ENCODE results near the gene KLHL14.
A peak's percentile ranks its signal among the peaks of the same experiment; 100 is the strongest.
"Not testable (repeated sequence)": the region's sequence is repeated elsewhere in the genome, so short reads cannot be mapped to it uniquely, and the experiment has no call there.

KLHL14 gene, protein sequence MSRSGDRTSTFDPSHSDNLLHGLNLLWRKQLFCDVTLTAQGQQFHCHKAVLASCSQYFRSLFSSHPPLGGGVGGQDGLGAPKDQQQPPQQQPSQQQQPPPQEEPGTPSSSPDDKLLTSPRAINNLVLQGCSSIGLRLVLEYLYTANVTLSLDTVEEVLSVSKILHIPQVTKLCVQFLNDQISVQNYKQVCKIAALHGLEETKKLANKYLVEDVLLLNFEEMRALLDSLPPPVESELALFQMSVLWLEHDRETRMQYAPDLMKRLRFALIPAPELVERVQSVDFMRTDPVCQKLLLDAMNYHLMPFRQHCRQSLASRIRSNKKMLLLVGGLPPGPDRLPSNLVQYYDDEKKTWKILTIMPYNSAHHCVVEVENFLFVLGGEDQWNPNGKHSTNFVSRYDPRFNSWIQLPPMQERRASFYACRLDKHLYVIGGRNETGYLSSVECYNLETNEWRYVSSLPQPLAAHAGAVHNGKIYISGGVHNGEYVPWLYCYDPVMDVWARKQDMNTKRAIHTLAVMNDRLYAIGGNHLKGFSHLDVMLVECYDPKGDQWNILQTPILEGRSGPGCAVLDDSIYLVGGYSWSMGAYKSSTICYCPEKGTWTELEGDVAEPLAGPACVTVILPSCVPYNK

DNA sequence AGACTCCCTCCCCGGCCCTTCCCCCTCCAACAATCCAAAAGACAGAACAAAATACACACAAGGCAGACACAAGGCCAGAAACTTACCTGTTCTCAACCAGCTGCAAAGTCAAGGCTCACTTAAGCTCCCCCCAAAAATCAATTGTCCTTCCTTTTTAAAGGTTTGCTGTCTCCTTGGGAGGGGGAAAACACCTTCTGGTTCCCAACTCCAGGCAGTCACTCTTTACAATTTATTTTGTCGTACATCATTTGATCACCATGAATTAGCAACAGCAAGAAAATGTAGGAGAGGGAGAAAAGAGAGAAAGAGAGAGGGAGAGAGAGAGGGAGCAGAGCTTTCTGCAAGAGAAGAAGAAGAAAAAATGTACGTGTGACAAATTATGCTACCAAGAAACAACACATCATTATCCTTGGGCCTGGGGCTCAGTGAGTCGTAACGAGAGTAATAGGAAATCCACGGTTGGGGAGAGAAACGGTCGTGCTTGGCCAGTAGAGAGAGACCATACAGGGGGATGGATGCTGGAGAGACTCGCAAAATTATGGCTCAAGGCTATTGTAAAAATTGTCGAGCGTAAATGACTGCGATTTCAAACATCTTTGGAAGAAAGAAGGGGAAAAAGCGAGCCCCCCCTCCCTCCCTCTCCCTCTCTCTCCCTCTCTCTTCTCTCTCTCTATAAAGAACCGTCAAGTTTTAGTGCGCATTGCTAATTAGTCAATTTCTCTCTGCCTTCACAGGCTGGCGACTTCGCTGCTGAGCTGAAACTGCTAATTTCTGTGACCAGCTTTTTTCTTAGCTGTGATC lies at the start of gene KLHL14:
Gene KLHL14, minus strand, starts transcription at position 443 of the 801 bp plus-strand sequence. CDS start 2,432 bp downstream, outside the sequence.
- no peak for DNase-seq

DNA sequence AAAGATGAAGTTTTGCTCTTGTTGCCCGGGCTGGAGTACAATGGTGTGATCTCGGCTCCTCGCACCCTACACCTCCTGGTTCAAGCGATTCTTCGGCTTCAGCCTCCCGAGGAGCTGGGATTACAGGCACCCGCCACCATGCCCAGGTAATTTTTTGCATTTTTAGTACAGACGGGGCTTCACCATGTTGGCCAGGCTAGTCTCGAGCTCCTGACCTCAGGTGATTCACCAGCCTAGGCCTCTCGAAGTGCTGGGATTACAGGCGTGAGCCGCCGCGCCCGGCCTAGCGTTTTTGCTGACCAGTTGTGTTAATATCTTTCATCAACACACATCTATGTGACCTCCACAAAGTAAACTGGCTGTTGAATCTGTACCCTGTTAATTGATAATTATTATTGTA lies 49.4 kb upstream of the KLHL14 start:
- no peak for DNase-seq

DNA sequence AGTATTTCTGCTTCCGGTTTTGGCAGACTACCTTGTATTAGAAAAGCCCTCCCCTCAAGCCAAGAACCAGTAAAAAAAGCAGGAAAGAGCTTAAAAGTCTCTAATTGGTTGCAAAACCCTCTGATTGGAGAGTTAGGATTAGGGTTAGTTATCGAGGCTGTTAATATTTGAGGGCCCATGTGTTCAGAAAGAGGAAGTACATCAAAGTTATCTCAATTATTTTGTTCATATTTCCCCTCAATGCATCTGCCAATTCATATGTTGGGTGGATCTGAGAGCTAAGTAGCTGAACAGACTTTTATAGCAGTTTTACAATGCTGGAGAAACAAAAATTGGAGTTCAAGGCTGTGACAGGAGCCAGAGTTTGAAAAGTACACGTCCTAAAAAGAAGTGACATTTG lies 43.1 kb upstream of the KLHL14 start:
- no peak for DNase-seq

DNA sequence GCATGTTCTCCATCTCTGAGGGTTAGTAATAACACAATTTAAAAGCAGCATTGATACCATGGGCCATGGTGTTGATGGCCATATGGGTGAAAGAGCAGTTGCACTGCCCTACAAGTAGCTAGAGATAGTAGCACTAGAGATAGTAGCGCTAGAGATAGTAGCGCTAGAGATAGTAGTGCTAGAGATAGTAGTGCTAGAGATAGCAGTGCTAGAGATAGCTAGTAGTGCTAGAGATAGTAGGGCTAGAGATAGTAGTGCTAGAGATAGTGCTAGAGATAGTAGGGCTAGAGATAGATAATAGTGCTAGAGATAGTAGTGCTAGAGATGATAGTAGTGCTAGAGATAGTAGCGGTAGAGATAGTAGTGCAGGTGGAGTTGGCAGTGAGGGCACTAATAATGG lies 39.5 kb upstream of the KLHL14 start:
- DNase-seq: no peak

DNA sequence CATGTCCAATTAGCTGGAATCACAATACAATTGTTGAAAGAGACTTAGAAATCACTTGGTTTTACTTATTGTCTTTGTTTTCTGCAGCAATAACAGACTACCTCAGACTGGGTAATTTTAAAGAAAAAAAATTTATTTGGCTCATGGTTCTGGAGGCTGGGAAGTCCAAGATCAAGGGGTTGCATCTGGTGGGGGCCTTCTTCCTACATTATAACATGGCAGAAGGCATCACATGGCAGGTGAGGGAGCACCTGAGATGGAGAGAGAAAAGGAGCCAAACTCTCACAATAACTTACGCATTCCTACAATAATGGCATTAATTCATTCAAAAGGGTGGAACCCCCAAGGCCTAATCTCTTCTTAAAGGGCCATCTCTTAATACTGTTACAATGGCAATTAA lies 37.5 kb upstream of the KLHL14 start:
- no peak for DNase-seq

DNA sequence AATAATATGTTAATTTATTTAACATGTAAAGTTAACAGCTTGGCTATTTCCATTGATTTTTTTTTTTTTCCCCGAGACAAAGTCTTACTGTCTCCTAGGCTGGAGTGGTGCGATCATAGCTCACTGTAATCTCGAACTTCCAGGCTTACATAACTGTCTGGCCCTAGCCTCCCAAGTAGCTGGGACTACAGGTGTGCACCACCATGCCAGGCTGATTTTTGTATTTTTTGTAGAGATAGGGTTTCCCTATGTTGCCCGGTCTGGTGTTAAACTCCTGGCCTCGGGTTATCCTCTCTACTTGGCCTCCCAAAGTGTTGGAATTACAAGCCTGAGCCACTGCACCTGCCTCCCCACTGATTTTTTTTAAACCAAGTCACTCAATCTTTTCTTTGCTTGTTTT lies 32.5 kb upstream of the KLHL14 start:
- no peak for DNase-seq

DNA sequence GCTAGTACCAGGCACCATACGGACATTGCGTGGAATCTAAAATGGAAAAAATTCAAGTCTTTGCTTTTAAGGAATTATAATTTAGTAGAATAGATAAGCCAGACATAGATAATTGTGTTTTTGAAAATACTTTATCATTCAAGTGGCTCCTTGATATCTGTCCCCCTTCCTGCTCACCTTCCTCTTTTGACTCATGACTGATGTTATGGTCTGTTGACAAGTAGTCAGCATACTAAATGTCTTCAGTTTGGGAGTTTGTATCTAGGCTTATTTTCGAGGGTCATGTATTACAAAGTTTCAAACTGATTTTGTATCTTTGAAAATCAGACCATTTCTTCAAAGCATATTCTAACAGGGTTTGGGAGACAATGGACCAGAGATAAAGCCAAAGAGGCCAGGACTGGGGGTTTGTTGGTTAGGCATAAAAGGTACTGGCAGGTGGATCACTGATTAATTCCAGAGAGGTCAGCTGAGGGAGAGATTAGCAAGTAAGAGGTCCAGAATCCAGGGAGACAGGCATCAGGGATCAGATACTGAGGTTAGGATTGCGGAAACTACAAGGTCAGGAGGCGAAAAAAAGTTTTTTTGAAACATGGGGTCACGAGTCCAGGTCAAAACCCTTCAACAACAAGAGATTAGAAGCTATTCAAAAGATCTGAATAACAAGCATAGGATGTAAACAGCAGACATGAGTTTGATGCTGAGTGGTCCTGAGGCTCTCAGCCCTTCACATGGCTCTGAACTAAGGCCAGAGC lies 31.5 kb upstream of the KLHL14 start:
- no peak for DNase-seq

DNA sequence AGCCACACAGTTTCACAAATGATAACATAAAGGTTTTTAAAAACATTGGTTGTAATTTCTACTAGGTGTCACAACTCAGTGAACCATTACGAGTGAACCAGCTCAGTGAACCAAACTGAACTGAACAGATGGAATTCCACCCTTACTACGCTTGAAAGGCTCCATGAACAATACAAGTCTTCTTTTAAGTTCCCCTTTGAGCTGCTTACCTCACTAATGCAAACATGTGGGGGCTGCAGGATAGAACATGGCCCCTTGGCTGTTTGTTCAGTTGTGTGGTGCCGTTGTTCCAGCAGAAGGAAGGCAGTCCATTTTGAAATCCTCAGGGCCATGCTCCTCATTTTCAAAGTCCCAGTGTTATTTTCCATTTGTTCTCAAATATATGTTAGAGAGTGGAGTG lies 30.7 kb upstream of the KLHL14 start:
- no peak for DNase-seq

DNA sequence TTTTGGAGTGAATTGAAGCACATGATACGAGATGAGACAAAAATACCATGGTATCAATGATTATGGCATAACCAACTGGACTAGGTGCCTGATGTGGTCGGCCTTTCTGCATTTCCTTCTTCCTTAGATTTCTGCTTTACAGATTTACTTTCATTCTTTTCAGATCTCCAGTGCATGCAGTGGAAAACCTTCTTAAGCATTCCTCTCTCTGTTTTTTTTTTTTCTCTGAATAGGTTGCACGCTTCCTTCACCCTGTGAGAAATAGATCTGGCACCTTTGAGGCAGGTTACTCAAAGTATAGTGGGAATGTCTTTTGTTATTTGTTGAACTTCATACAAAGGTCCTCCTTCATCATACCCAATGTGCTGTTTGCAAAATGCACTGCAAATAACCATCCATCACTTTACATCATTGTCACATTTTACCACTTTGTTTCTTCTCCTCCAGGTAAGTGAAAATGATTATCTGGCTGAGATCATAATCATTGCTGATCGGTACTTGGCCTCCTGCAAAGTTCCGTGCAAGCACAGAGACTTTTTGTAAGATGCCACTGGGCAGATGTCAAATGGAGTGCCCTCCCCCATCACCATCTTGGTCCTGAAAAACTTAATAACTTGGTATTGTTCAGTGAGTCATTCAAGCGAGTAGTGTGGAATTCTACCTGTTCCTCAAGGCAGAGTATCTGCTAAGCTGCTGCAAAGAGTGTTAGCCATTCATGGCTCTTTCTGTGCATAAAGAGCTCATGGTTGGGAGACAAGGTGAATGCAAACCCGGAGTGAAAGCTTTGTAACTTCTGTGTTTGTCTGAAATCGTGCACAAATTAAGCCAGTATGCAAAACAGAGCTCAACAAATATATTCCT lies 30.0 kb upstream of the KLHL14 start:
- no peak for DNase-seq

DNA sequence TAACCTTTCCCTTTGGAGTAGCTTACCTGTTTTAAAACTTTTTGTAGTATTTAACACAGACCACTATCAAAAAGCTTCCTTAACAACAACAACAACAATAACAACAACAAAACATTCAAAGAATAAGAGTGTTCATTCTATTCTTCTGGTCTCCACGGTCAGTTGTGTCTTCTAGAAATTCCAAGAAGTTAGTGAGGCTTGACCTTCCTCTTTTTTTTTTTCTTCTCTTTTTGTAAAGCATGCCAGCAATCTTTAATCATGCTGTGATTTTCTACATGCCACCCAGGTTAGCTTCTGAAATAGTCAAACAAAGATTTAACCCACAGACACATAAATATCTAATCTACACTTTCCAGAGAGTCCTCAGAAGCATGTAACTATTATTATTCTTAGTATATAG lies 28.4 kb upstream of the KLHL14 start:
- no peak for DNase-seq

DNA sequence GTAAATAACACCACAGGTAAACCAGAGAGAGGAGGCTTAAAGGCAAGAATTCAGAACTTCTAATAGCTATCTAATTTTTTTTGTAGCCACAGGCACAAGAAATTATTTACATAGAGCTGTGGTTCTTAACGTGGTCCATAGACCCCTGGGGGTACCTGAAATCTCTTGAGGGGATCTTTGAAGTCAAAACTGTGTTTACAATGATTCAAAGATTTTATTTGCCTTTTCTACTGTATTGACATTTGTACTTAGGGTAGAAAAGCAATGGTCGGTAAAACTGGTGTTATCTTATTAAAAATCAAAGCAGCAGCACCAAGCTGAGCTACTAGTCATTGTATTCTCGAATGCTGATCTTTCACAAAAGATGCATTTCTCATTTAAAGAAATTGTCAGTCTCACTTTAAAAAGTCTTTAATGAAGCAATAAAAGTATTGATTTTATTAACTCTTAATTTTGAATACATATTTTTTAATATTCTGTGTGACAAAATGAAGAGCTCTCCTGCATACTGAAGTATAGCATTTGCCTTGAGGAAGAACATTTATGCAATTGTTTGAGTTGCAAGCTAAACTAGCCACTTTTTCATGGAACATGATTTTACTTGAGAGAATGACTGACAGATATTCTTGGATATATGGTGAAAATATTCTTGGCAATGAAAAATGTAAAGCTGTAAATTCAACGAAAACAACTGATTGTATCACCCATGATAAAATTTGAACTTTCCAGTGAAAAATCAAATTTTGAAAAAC lies 25.6 kb upstream of the KLHL14 start:
- DNase-seq: no peak

DNA sequence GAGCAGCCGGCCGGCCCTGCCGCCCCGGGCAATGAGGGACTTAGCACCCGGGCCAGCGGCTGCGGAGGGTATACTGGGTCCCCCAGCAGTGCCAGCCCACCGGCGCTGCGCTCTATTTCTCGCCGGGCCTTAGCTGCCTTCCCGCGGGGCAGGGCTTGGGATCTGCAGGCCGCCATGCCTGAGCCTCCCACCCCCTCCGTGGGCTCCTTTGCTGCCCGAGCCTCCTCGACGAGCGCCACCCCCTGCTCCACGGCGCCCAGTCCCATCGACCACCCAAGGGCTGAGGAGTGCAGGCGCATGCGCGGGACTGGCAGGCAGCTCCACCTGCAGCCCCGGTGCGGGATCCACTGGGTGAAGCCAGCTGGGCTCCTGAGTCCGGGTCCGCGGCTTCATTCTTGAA lies 21.8 kb upstream of the KLHL14 start:
- not testable (repeated sequence) for DNase-seq

DNA sequence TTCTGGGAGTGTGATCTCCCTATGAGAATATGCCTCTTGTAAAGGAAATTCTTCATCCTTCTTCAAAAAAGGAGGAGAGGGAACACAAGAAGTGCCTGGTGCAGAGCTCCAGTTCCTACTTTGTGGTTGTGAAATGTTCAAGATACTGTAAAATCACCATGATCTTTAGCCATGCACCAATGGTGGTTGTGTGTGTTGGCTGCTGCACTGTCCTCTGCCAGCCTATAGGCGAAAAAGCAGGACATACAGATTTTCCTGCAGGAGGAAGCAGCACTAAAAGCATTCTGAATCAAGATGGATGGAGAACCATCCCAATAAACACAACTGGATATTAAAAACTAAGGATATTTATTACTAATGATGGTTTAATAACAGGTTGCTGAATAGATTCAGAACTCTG lies 6.2 kb upstream of the KLHL14 start:
- DNase-seq: no peak

DNA sequence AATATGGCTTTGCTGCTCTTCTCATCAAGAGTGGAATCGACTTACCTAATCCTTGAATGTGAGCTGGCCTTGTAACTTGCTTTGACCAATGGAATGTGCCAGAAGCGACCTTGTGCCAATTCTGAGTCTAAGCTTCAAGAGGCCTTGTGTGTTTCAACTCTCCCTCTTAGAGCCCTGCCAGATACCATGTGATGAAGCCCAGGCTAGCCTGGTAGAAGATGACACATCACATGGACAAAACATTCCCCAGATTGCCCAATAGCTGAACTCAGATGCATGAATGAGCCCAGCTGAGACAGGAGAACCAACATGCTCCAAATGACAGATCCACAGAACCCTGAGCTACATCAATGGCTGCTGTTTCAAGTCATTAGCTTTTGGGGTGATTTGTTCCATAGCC lies 4.2 kb upstream of the KLHL14 start:
- no peak for DNase-seq

DNA sequence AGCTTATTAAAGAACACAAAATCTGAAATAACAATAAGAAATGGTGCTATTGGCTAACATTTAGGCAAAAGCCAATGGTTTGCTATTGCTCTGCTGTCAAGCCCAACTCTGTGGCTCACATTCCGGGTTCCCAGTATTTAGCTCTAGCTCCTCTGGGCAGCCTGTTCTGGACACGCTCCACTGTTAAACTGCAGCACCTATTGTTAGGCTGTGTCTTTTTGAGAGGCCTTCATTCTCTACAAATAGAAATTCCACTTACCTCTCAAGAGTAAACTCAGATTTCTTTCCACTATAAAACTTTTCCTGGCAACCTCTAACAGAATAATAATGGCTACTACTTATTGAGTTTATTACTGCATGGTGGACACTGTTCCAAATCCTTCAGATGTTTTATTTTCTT lies 3.7 kb upstream of the KLHL14 start:
- no peak for DNase-seq

DNA sequence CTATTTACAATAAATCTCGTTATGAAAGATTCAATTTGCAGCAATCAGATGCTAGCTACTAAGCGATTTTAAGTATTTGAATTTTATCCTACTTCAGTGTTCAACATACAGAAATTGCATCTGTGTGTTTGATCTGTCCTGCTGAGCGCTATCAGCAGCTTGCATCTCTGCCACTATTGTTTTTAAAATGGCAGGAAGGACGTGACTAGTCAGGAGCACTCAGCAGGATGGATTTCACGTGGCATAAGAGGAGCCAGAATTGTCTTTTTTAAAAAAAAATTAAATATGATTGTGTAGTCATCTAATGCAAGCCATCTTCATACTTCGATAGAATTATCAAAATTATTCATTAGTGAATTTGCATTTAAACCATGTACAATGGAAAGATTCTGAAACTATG lies 2.8 kb upstream of the KLHL14 start:
- DNase-seq: no peak

DNA sequence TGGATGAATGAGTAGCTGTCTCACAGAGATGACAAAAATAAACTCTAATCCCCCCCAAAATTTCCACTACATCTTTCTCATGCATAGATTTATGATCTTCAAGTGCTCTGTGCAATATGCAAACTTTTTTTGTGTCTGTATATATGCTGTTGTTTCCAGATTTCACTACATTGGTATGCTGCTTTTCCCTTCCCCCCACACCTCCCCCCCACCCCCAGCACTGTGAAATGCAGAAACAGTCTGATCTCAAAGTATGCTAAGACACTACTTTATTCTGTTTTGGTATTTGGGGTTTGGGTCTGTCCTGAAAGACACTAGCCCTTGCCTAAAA lies 524 bp upstream of the KLHL14 start:
- no peak for DNase-seq

DNA sequence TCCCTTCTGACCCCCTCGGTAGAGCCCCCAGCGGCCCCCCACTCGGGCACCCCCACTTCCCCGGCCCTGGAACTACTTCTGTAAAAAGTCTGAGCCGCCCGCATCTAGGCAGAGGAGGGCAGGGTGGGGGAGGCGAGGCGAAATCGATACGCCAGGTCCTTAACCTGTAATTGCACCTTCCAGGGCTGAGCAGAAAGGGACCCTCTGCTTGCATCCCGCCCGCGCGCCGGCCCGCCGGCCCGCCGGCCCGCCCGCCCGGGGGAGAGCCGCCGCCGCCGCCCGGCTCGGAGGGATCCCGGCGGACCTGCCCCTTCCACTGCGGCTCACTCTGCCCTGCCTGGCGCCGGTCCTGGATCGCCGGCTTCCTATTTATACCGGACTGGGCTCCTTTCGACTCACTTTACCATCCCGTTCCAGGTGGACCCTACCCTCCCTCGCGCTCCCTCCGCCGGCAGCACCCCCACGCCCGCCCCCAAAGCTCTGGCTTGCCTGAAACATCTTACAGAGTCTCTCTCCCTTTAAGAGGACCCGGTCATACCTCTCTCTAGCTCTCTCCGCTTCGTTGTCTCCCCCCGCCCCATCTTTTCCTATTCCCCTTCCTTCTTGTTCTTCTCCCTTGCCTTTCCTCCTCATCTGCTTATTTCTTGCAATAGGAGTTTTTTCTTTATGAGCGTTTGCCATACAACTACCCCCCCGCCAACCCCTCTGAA lies 797 bp downstream of the KLHL14 start:
- DNase-seq: peak; percentile 64

DNA sequence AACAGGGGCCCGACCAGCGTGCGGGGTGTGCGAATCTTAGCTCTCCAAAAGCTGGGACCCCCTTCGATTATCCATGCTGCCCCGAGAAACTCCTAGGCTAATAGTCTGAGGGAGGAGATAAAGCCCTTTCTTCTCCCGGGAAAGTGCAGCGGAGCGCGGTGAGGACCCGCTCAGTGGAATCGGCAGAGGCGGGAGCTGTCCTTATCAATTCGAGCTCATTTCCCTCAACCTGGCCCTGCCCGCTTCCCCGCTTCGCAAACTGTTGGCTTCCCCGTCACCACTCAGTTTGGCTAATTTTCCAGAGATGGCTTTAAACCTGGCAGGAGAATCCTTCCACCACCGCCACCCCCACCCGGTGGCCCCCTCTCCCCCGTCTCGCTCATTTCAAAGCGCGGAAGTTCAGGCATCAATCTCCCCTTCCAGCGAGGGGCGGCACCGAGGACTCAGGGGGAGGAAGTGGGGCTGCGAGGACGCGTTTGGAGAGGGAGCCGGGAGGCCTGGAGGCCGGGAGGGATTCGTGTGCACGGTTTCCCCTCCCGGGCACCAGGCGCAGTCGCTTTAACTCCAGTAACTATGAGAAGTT lies 1.6 kb downstream of the KLHL14 start:
- peak; percentile 63 for DNase-seq

DNA sequence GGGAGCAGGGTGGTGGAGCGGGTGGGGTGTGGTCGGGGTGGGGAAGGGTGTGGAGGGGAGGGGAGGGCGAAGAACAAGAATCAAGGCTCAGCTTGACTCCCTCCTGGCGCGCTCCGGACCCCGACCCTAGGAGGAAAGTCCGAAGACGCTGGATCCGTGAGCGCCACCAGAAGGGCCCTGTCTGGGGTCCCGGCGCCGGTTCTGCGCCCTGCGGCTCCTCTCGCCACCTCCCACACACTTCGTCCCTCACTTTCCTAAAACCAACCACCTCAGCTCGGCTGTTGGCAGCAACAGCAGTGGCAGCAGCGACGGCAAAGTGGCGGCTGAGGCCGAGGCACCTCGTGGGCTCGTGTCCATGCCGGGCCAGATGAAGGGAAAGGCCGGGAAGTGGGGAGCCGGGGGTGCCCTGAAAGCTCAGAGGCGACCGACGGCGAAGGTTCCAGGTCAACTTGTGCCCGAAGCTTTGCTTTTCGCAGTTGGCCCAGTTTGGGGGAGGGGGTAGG lies 2.1 kb downstream of the KLHL14 start:
- DNase-seq: no peak
